ENCODE results near the gene RC3H1. TPM values are rescaled to one million over a fixed set of nuclear protein-coding genes. Genes with fewer than 3 reads are reported as not detected.

Gene RC3H1
- total RNA-seq, 1 experiment from 2014 or later = 29.2 TPM

GRCh38 chr1:174031099-174031498 is 8.9 kb upstream of the RC3H1 start:
- Mint-ChIP-seq H3K9me3 (ENCODE audit: unreplicated experiment) (no peaks in the 10 kb centered on the region), H3K27ac (ENCODE audit: unreplicated experiment) (no peak overlapping the region), H3K36me3 (ENCODE audit: insufficient read depth, unreplicated experiment) (no peaks in the 10 kb centered on the region), H3K27me3 (ENCODE audit: insufficient read depth, unreplicated experiment) (no peaks in the 10 kb centered on the region), H3K4me3 (ENCODE audit: unreplicated experiment) (no peak overlapping the region), H3K4me1 (ENCODE audit: low read depth, unreplicated experiment) (no peaks in the 10 kb centered on the region)
- CTCF ChIA-PET = no interaction called here
- Histone ChIP-seq H3K36me3 (ENCODE audit: control insufficient read depth, insufficient read depth, low read length) (no peaks in the 10 kb centered on the region), H3K27me3 (replicated peaks; ENCODE audit: control insufficient read depth, insufficient read depth, low read length) (no peaks in the 10 kb centered on the region), H3K4me1 (no peaks in the 10 kb centered on the region), H3K9me3 (no peaks in the 10 kb centered on the region), H3K4me3 (ENCODE audit: low read depth, low read length) (no peak overlapping the region)
- POLR2A ChIA-PET = no interaction called here
- intact Hi-C loops (cut with micrococcal nuclease; ENCODE audit: unreplicated experiment) = no loop called here
- BruUV-seq (replicated peaks) = no TSS peak
- TF ChIP-seq CTCF (IDR thresholded peaks at IDR 0.05; ENCODE audit: insufficient read depth in 1 of 2, low read depth in 1 of 2, low read length in 1 of 2, severe bottlenecking in 1 of 2, unreplicated experiment in 1 of 2) = no peak
- DNase-seq = no peak

DNA sequence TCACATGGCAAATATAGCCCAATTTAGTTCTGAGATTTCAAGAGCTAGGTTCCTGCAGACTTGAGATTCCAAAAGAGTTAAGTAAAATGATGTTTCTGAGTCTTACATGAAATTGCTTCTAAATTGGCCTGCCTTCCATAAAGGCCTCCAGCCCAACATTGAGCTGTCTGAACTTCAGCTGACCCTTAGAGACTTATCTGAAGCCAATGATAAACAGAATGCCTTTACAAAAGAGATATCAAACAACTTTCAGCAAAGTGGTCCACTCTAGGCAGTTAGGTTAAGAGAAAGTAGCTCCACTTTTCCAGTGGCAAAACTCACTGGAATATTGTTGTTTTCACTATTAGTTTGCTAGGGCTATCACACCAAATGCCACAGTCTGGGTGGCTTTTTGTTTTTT is 6.3 kb upstream of the RC3H1 start:
- intact Hi-C loops (cut with micrococcal nuclease; ENCODE audit: unreplicated experiment) = loop anchor here (10.0 kb wide), 1 partner anchor 976 kb away; no protein-coding TSS in a partner anchor
- Histone ChIP-seq H3K27me3 (replicated peaks; ENCODE audit: control insufficient read depth, insufficient read depth, low read length) (no peaks in the 10 kb centered on the region), H3K36me3 (ENCODE audit: control insufficient read depth, insufficient read depth, low read length) (no peaks in the 10 kb centered on the region), H3K4me3 (ENCODE audit: low read depth, low read length) (no peak overlapping the region), H3K9me3 (no peaks in the 10 kb centered on the region), H3K4me1 (peaks cover 4% of the 10 kb centered on the region)
- Mint-ChIP-seq H3K4me1 (ENCODE audit: low read depth, unreplicated experiment) (peaks cover 4% of the 10 kb centered on the region), H3K27ac (ENCODE audit: unreplicated experiment) (no peak overlapping the region), H3K36me3 (ENCODE audit: insufficient read depth, unreplicated experiment) (no peaks in the 10 kb centered on the region), H3K4me3 (ENCODE audit: unreplicated experiment) (no peak overlapping the region), H3K27me3 (ENCODE audit: insufficient read depth, unreplicated experiment) (no peaks in the 10 kb centered on the region), H3K9me3 (ENCODE audit: unreplicated experiment) (no peaks in the 10 kb centered on the region)
- POLR2A ChIA-PET = no interaction called here
- no peak for TF ChIP-seq CTCF (IDR thresholded peaks at IDR 0.05; ENCODE audit: insufficient read depth in 1 of 2, low read depth in 1 of 2, low read length in 1 of 2, severe bottlenecking in 1 of 2, unreplicated experiment in 1 of 2)
- CTCF ChIA-PET = no interaction called here
- BruUV-seq (replicated peaks) = no TSS peak
- DNase-seq = no peak

- H3K4me3 ChIP-seq (ENCODE audit: low read depth, low read length) = no peak overlapping the region
- no TSS peak for BruUV-seq (replicated peaks)
- H3K36me3 Mint-ChIP-seq (ENCODE audit: insufficient read depth, unreplicated experiment) = peaks cover 31% of the 10 kb centered on the region
- H3K9me3 Mint-ChIP-seq (ENCODE audit: unreplicated experiment) = no peaks in the 10 kb centered on the region
- POLR2A ChIA-PET = no interaction called here
- DNase-seq = peak in 1 of 2 experiments; percentile 52
- CTCF ChIA-PET = no interaction called here
- intact Hi-C loops (cut with micrococcal nuclease; ENCODE audit: unreplicated experiment) = loop anchor here (2.0 to 10.0 kb wide), 3 partner anchors 155 to 981 kb away; partner anchors contain the start of genes PRDX6 and ZBTB37
- no peaks in the 10 kb centered on the region for H3K27me3 Mint-ChIP-seq (ENCODE audit: insufficient read depth, unreplicated experiment)
- no peaks in the 10 kb centered on the region for H3K9me3 ChIP-seq
- peaks cover 14% of the 10 kb centered on the region for H3K4me1 ChIP-seq
- H3K27me3 ChIP-seq (replicated peaks; ENCODE audit: control insufficient read depth, insufficient read depth, low read length) = no peaks in the 10 kb centered on the region
- H3K4me1 Mint-ChIP-seq (ENCODE audit: low read depth, unreplicated experiment) = peaks cover 7% of the 10 kb centered on the region
- no peak for TF ChIP-seq CTCF (IDR thresholded peaks at IDR 0.05; ENCODE audit: insufficient read depth in 1 of 2, low read depth in 1 of 2, low read length in 1 of 2, severe bottlenecking in 1 of 2, unreplicated experiment in 1 of 2)
- peak overlapping the region; percentile 84 for H3K4me3 Mint-ChIP-seq (ENCODE audit: unreplicated experiment)
- H3K36me3 ChIP-seq (ENCODE audit: control insufficient read depth, insufficient read depth, low read length) = no peaks in the 10 kb centered on the region
- H3K27ac Mint-ChIP-seq (ENCODE audit: unreplicated experiment) = peak overlapping the region; percentile 97
Observed at GRCh38 chr1:174023440-174023839, 1.3 kb upstream of the RC3H1 start.
